Measurements from ENCODE around the gene FMN1. TPM values are rescaled to one million over a fixed set of nuclear protein-coding genes. Genes with fewer than 3 reads are reported as not detected.

FMN1 gene
- polyA plus RNA-seq, 4 donors = 0.54 to 2.1 (median 0.86) TPM

- no peaks in the 10 kb centered on the region for H3K36me3 ChIP-seq (ENCODE audit: control insufficient read depth in 3 of 3, insufficient read depth in 2 of 3, low read depth in 1 of 3, low read length in 3 of 3)
- H3K9me3 ChIP-seq (ENCODE audit: control insufficient read depth in 2 of 2, insufficient read depth in 1 of 2, low read depth in 1 of 2, low read length in 1 of 2) = no peaks in the 10 kb centered on the region
- DNase-seq = no peak
- H3K27ac ChIP-seq (ENCODE audit: low read depth in 1 of 3, low read length in 2 of 3) = no peak overlapping the region
- FAIRE-seq = no peak
- H3K27me3 ChIP-seq (ENCODE audit: control insufficient read depth in 3 of 3, insufficient read depth in 3 of 3, low read length in 3 of 3) = no peaks in the 10 kb centered on the region
- no peaks in the 10 kb centered on the region for H3K4me1 ChIP-seq (ENCODE audit: control insufficient read depth in 3 of 3, insufficient read depth in 2 of 3, low read depth in 1 of 3, low read length in 2 of 3)
- WGBS, 3 donors = 67 to 90% (median 69%) methylated on average over 3 of the region's 3 CpGs
- no peak overlapping the region for H3K4me3 ChIP-seq (ENCODE audit: low read depth in 1 of 3, low read length in 3 of 3)
Measured at GRCh38 chr15:32796856-32797255, 397.7 kb downstream of the FMN1 start.

- no peaks in the 10 kb centered on the region for H3K4me1 ChIP-seq (ENCODE audit: control insufficient read depth in 3 of 3, insufficient read depth in 2 of 3, low read depth in 1 of 3, low read length in 2 of 3)
- H3K36me3 ChIP-seq (ENCODE audit: control insufficient read depth in 3 of 3, insufficient read depth in 2 of 3, low read depth in 1 of 3, low read length in 3 of 3) = no peaks in the 10 kb centered on the region
- WGBS, 3 donors = 60 to 69% (median 62%) methylated on average over 3 of the region's 3 CpGs
- no peaks in the 10 kb centered on the region for H3K9me3 ChIP-seq (ENCODE audit: control insufficient read depth in 2 of 2, insufficient read depth in 1 of 2, low read depth in 1 of 2, low read length in 1 of 2)
- no peak for DNase-seq
- no peak overlapping the region for H3K27ac ChIP-seq (ENCODE audit: low read depth in 1 of 3, low read length in 2 of 3)
- H3K27me3 ChIP-seq (ENCODE audit: control insufficient read depth in 3 of 3, insufficient read depth in 3 of 3, low read length in 3 of 3) = no peaks in the 10 kb centered on the region
- H3K4me3 ChIP-seq (ENCODE audit: low read depth in 1 of 3, low read length in 3 of 3) = no peak overlapping the region
- no peak for FAIRE-seq
Measured at GRCh38 chr15:32794973-32795372, 399.5 kb downstream of the FMN1 start.

- Histone ChIP-seq H3K4me3 (ENCODE audit: low read depth in 1 of 3, low read length in 3 of 3) (no peak overlapping the region), H3K27me3 (ENCODE audit: control insufficient read depth in 3 of 3, insufficient read depth in 3 of 3, low read length in 3 of 3) (no peaks in the 10 kb centered on the region), H3K9me3 (ENCODE audit: control insufficient read depth in 2 of 2, insufficient read depth in 1 of 2, low read depth in 1 of 2, low read length in 1 of 2) (no peaks in the 10 kb centered on the region), H3K27ac (ENCODE audit: low read depth in 1 of 3, low read length in 2 of 3) (no peak overlapping the region), H3K4me1 (ENCODE audit: control insufficient read depth in 3 of 3, insufficient read depth in 2 of 3, low read depth in 1 of 3, low read length in 2 of 3) (no peaks in the 10 kb centered on the region), H3K36me3 (ENCODE audit: control insufficient read depth in 3 of 3, insufficient read depth in 2 of 3, low read depth in 1 of 3, low read length in 3 of 3) (no peaks in the 10 kb centered on the region)
- WGBS, 3 donors = 40 to 84% (median 69%) methylated on average over 2 of the region's 2 CpGs
- FAIRE-seq (no peak), DNase-seq (no peak)
Measured at GRCh38 chr15:32792436-32792835, 402.1 kb downstream of the FMN1 start.

GRCh38 chr15:32790352-32790999, 404.0 kb downstream of the FMN1 start:
- FAIRE-seq = no peak
- Histone ChIP-seq H3K4me1 (ENCODE audit: control insufficient read depth in 3 of 3, insufficient read depth in 2 of 3, low read depth in 1 of 3, low read length in 2 of 3) (no peaks in the 10 kb centered on the region), H3K36me3 (ENCODE audit: control insufficient read depth in 3 of 3, insufficient read depth in 2 of 3, low read depth in 1 of 3, low read length in 3 of 3) (no peaks in the 10 kb centered on the region), H3K4me3 (ENCODE audit: low read depth in 1 of 3, low read length in 3 of 3) (no peak overlapping the region), H3K27me3 (ENCODE audit: control insufficient read depth in 3 of 3, insufficient read depth in 3 of 3, low read length in 3 of 3) (no peaks in the 10 kb centered on the region), H3K27ac (ENCODE audit: low read depth in 1 of 3, low read length in 2 of 3) (no peak overlapping the region), H3K9me3 (ENCODE audit: control insufficient read depth in 2 of 2, insufficient read depth in 1 of 2, low read depth in 1 of 2, low read length in 1 of 2) (no peaks in the 10 kb centered on the region)
- DNase-seq = no peak
- WGBS, 3 donors = 82 to 94% (median 89%) methylated on average over 2 of the region's 2 CpGs

- no peaks in the 10 kb centered on the region for H3K9me3 ChIP-seq (ENCODE audit: control insufficient read depth in 2 of 2, insufficient read depth in 1 of 2, low read depth in 1 of 2, low read length in 1 of 2)
- no peaks in the 10 kb centered on the region for H3K27me3 ChIP-seq (ENCODE audit: control insufficient read depth in 3 of 3, insufficient read depth in 3 of 3, low read length in 3 of 3)
- H3K36me3 ChIP-seq (ENCODE audit: control insufficient read depth in 3 of 3, insufficient read depth in 2 of 3, low read depth in 1 of 3, low read length in 3 of 3) = no peaks in the 10 kb centered on the region
- FAIRE-seq = no peak
- WGBS, 3 donors = 19 to 60% (median 50%) methylated on average over 5 of the region's 5 CpGs
- peak; percentile 4 to 35 for DNase-seq
- H3K4me3 ChIP-seq (ENCODE audit: low read depth in 1 of 3, low read length in 3 of 3) = no peak overlapping the region
- H3K27ac ChIP-seq (ENCODE audit: low read depth in 1 of 3, low read length in 2 of 3) = no peak overlapping the region
- H3K4me1 ChIP-seq (ENCODE audit: control insufficient read depth in 3 of 3, insufficient read depth in 2 of 3, low read depth in 1 of 3, low read length in 2 of 3) = no peaks in the 10 kb centered on the region
Measured at GRCh38 chr15:32787949-32788348, 406.6 kb downstream of the FMN1 start.

GRCh38 chr15:32786906-32787305, 407.6 kb downstream of the FMN1 start:
- Histone ChIP-seq H3K36me3 (ENCODE audit: control insufficient read depth in 3 of 3, insufficient read depth in 2 of 3, low read depth in 1 of 3, low read length in 3 of 3) (no peaks in the 10 kb centered on the region), H3K4me1 (ENCODE audit: control insufficient read depth in 3 of 3, insufficient read depth in 2 of 3, low read depth in 1 of 3, low read length in 2 of 3) (no peaks in the 10 kb centered on the region), H3K27me3 (ENCODE audit: control insufficient read depth in 3 of 3, insufficient read depth in 3 of 3, low read length in 3 of 3) (no peaks in the 10 kb centered on the region), H3K9me3 (ENCODE audit: control insufficient read depth in 2 of 2, insufficient read depth in 1 of 2, low read depth in 1 of 2, low read length in 1 of 2) (no peaks in the 10 kb centered on the region), H3K27ac (ENCODE audit: low read depth in 1 of 3, low read length in 2 of 3) (no peak overlapping the region), H3K4me3 (ENCODE audit: low read depth in 1 of 3, low read length in 3 of 3) (no peak overlapping the region)
- 88 to 92% (median 91%) methylated on average over 7 of the region's 7 CpGs for WGBS, 3 donors
- DNase-seq = no peak
- FAIRE-seq = no peak

- H3K36me3 ChIP-seq (ENCODE audit: control insufficient read depth in 3 of 3, insufficient read depth in 2 of 3, low read depth in 1 of 3, low read length in 3 of 3) = no peaks in the 10 kb centered on the region
- no peaks in the 10 kb centered on the region for H3K27me3 ChIP-seq (ENCODE audit: control insufficient read depth in 3 of 3, insufficient read depth in 3 of 3, low read length in 3 of 3)
- DNase-seq (no peak), FAIRE-seq (no peak)
- no peak overlapping the region for H3K27ac ChIP-seq (ENCODE audit: low read depth in 1 of 3, low read length in 2 of 3)
- H3K4me1 ChIP-seq (ENCODE audit: control insufficient read depth in 3 of 3, insufficient read depth in 2 of 3, low read depth in 1 of 3, low read length in 2 of 3) = no peaks in the 10 kb centered on the region
- no peaks in the 10 kb centered on the region for H3K9me3 ChIP-seq (ENCODE audit: control insufficient read depth in 2 of 2, insufficient read depth in 1 of 2, low read depth in 1 of 2, low read length in 1 of 2)
- H3K4me3 ChIP-seq (ENCODE audit: low read depth in 1 of 3, low read length in 3 of 3) = no peak overlapping the region
Measured at GRCh38 chr15:32784581-32784980, 409.9 kb downstream of the FMN1 start.

- Histone ChIP-seq H3K27me3 (ENCODE audit: control insufficient read depth in 3 of 3, insufficient read depth in 3 of 3, low read length in 3 of 3) (no peaks in the 10 kb centered on the region), H3K4me1 (ENCODE audit: control insufficient read depth in 3 of 3, insufficient read depth in 2 of 3, low read depth in 1 of 3, low read length in 2 of 3) (no peaks in the 10 kb centered on the region), H3K9me3 (ENCODE audit: control insufficient read depth in 2 of 2, insufficient read depth in 1 of 2, low read depth in 1 of 2, low read length in 1 of 2) (no peaks in the 10 kb centered on the region), H3K4me3 (ENCODE audit: low read depth in 1 of 3, low read length in 3 of 3) (no peak overlapping the region), H3K36me3 (ENCODE audit: control insufficient read depth in 3 of 3, insufficient read depth in 2 of 3, low read depth in 1 of 3, low read length in 3 of 3) (no peaks in the 10 kb centered on the region), H3K27ac (ENCODE audit: low read depth in 1 of 3, low read length in 2 of 3) (no peak overlapping the region)
- FAIRE-seq (no peak), DNase-seq (no peak)
- WGBS, 3 donors = 77 to 91% (median 89%) methylated on average over 3 of the region's 3 CpGs
Measured at GRCh38 chr15:32781781-32782180, 412.7 kb downstream of the FMN1 start.
